HEK293T (cell line): ENCODE data around the gene MRPL18.

Source experiments
- CTCF ChIA-PET: fragments of 350-600 bp; formaldehyde crosslinking; extraction: SDS; loops from one replicate; lab custom pipeline; 2021; ENCODE audit warnings: antibody characterized with exemption, inconsistent platforms; lab: Yijun Ruan, JAX
- POLR2A ChIA-PET: fragments of 350-600 bp; formaldehyde crosslinking; extraction: SDS; loops from one replicate; lab custom pipeline; 2020; ENCODE audit warnings: antibody characterized with exemption, inconsistent platforms; lab: Yijun Ruan, JAX
- DNase-seq: peaks from one replicate; pipeline ENCODE4 v3.0.0; 2012; ENCODE audit warnings: mixed read lengths; ENCODE audit errors: extremely low spot score
- ARNT ChIP-seq: fragments of 450-650 bp; IDR thresholded peaks from 2 replicates; pipeline ENCODE4 v1.6.1; 2017; ENCODE audit warnings: mild to moderate bottlenecking
- BHLHE40 ChIP-seq: fragments of 450-650 bp; IDR thresholded peaks from 2 replicates; pipeline ENCODE4 v1.6.1; 2016; ENCODE audit warnings: mild to moderate bottlenecking, moderate library complexity, borderline replicate concordance
- CTBP1 ChIP-seq: fragments of 450-650 bp; IDR thresholded peaks from 2 replicates; pipeline ENCODE4 v1.6.1; 2016; ENCODE audit warnings: borderline replicate concordance
- ELF4 ChIP-seq: fragments of 450-650 bp; IDR thresholded peaks from 2 replicates; pipeline ENCODE4 v1.6.1; 2017; ENCODE audit warnings: antibody characterized with exemption
- FOXA1 ChIP-seq: fragments of 450-650 bp; IDR thresholded peaks from 2 replicates; pipeline ENCODE4 v1.6.1; 2016; ENCODE audit warnings: mild to moderate bottlenecking
- FOXK2 ChIP-seq: fragments of 450-650 bp; IDR thresholded peaks from 2 replicates; pipeline ENCODE4 v1.6.1; 2016; ENCODE audit warnings: mild to moderate bottlenecking
- FOXM1 ChIP-seq: fragments of 450-650 bp; IDR thresholded peaks from 2 replicates; pipeline ENCODE4 v1.6.1; 2017; ENCODE audit warnings: mild to moderate bottlenecking, borderline replicate concordance
- HDGF ChIP-seq: fragments of 450-650 bp; IDR thresholded peaks from 2 replicates; pipeline ENCODE4 v1.6.1; 2017; ENCODE audit warnings: antibody characterized with exemption, borderline replicate concordance
- L3MBTL2 ChIP-seq: fragments of 450-650 bp; conservative IDR thresholded peaks from 2 replicates; pipeline ENCODE4 v1.6.1; 2016; ENCODE audit warnings: mild to moderate bottlenecking
- LEF1 ChIP-seq: fragments of 450-650 bp; IDR thresholded peaks from 2 replicates; pipeline ENCODE4 v1.6.1; 2017; ENCODE audit warnings: mild to moderate bottlenecking, borderline replicate concordance
- NFRKB ChIP-seq: fragments of 450-650 bp; IDR thresholded peaks from 2 replicates; pipeline ENCODE4 v1.6.1; 2016; ENCODE audit warnings: mild to moderate bottlenecking, moderate library complexity
- PKNOX1 ChIP-seq: fragments of 450-650 bp; IDR thresholded peaks from 2 replicates; pipeline ENCODE4 v1.6.1; 2016
- SP1 ChIP-seq: fragments of 450-650 bp; IDR thresholded peaks from 2 replicates; pipeline ENCODE4 v1.6.1; 2017
- SUZ12 ChIP-seq: fragments of 450-650 bp; IDR thresholded peaks from 2 replicates; pipeline ENCODE4 v1.6.1; 2016; ENCODE audit warnings: mild to moderate bottlenecking
- TARDBP ChIP-seq: fragments of 450-650 bp; IDR thresholded peaks from 2 replicates; pipeline ENCODE4 v1.6.1; 2016
- ZNF384 ChIP-seq: fragments of 450-650 bp; IDR thresholded peaks from 2 replicates; pipeline ENCODE4 v1.6.1; 2016

MRPL18 gene

GRCh38 chr6:159833997-159834603 lies 43.8 kb downstream of the MRPL18 start:
- DNase-seq: no peak
- TF ChIP-seq SP1: no peak
- no peak for TF ChIP-seq BHLHE40
- no peak for TF ChIP-seq SUZ12
- no peak for TF ChIP-seq HDGF
- no peak for TF ChIP-seq FOXM1
- TF ChIP-seq TARDBP: no peak
- TF ChIP-seq FOXK2: no peak
- TF ChIP-seq LEF1: no peak
- TF ChIP-seq ELF4: no peak
- TF ChIP-seq ZNF384: no peak
- TF ChIP-seq NFRKB: no peak
- TF ChIP-seq L3MBTL2: no peak
- no peak for TF ChIP-seq FOXA1
- no peak for TF ChIP-seq CTBP1
- TF ChIP-seq ARNT: no peak
- TF ChIP-seq PKNOX1: no peak
- ChIA-PET CTCF (interaction anchor here (1.0 kb wide), 1 partner anchor 43 kb away, joined by 3 read pairs; no protein-coding TSS in a partner anchor), POLR2A (no interaction called here)

GRCh38 chr6:159836718-159837490 lies 46.6 kb downstream of the MRPL18 start:
- POLR2A ChIA-PET: no interaction called here
- CTCF ChIA-PET: no interaction called here
- TF ChIP-seq SP1 (no peak), LEF1 (no peak), FOXA1 (no peak), ZNF384 (no peak), FOXK2 (no peak), BHLHE40 (no peak), HDGF (no peak), PKNOX1 (no peak), L3MBTL2 (no peak), TARDBP (no peak), NFRKB (no peak), ARNT (no peak), SUZ12 (no peak)
- no peak for DNase-seq

DNA sequence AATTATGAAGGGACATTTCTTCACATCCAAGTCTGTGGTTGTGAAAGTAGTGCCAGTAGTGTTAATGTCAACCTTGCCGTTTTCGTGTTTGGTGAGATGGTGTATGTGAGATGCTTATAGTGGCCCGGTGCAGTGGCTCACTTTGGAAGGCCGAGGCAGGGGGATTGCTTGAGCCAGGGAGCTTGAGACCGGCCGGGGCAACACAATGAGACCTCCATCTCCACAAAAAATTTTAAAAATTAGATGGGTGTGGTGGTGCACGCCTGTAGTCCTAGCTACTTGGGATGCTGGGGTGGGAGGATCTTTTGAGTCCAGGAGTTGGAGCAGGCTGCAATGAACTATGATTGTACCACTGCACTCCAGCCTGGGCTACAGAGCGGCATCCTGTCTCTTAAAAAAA lies 47.2 kb downstream of the MRPL18 start:
- no peak for DNase-seq
- POLR2A ChIA-PET: no interaction called here
- CTCF ChIA-PET: no interaction called here
- TF ChIP-seq ELF4 (no peak), ARNT (no peak), LEF1 (no peak), ZNF384 (no peak), SP1 (no peak), TARDBP (no peak), CTBP1 (no peak), HDGF (no peak)

- TF ChIP-seq LEF1 (no peak), PKNOX1 (no peak), NFRKB (no peak), FOXA1 (no peak), ARNT (no peak), FOXK2 (no peak), ELF4 (no peak), CTBP1 (no peak), HDGF (no peak), L3MBTL2 (no peak), ZNF384 (no peak), SUZ12 (no peak), BHLHE40 (no peak), FOXM1 (no peak)
- ChIA-PET POLR2A (no interaction called here), CTCF (no interaction called here)
- DNase-seq: no peak
Observed at GRCh38 chr6:159838020-159838744, 47.9 kb downstream of the MRPL18 start.

GRCh38 chr6:159842035-159842434 lies 51.8 kb downstream of the MRPL18 start:
- DNase-seq: no peak
- TF ChIP-seq SP1 (no peak), SUZ12 (no peak), ARNT (no peak), CTBP1 (no peak), FOXM1 (no peak), L3MBTL2 (no peak), FOXK2 (no peak), NFRKB (no peak), HDGF (no peak), BHLHE40 (no peak), PKNOX1 (no peak)
- CTCF ChIA-PET: interaction anchor here (0.6 kb wide), 1 partner anchor 46 kb away, joined by 4 read pairs; no protein-coding TSS in a partner anchor
- POLR2A ChIA-PET: no interaction called here
